ENCODE data around the gene LRP2.

DNA sequence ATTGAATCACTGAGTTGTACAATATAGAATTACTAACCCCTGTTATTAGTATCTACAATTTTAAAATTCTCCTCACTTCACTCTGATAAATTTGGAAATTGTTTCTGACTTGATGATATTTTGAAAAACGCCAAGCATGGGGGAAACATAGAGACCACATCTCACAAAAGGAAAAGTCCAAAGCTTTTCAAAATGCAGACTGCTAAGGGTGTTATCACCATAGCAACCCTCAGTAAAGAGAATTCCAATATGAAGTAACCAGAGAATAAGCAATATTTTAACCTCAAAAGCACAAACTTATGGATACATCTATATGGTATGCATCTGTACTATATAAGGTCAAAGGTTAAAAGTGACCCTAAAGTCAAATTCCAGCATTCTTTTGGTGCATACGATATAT, 22.7 kb downstream of the LRP2 start:
- TF ChIP-seq NFIC (IDR thresholded peaks at IDR 0.05): no peak
- TF ChIP-seq TAF1 (IDR thresholded peaks at IDR 0.05; ENCODE audit: low read depth): no peak
- TF ChIP-seq RAD21 (IDR thresholded peaks at IDR 0.05; ENCODE audit: low read depth): no peak
- TF ChIP-seq YY1 (IDR thresholded peaks at IDR 0.05; ENCODE audit: low read depth): no peak

Measured in Ishikawa (cell line).